Astrocyte (in vitro differentiated cells and primary cell): ENCODE results near the gene PHB1.

Source experiments
- EZH2 ChIP-seq: IDR thresholded peaks from 2 replicates; pipeline ENCODE4 v1.6.1; 2012; ENCODE audit warnings: mild to moderate bottlenecking, low read length, inconsistent platforms; ENCODE audit not compliant: insufficient read depth
- TF ChIP-seq, protein P1 (sequence below): IDR thresholded peaks from 2 replicates; pipeline ENCODE4 v1.5.1; 2011; ENCODE audit warnings: low read depth, mild to moderate bottlenecking, inconsistent platforms, low read length, moderate library complexity; ENCODE audit not compliant: insufficient read depth

- TF ChIP-seq, protein P1, sequence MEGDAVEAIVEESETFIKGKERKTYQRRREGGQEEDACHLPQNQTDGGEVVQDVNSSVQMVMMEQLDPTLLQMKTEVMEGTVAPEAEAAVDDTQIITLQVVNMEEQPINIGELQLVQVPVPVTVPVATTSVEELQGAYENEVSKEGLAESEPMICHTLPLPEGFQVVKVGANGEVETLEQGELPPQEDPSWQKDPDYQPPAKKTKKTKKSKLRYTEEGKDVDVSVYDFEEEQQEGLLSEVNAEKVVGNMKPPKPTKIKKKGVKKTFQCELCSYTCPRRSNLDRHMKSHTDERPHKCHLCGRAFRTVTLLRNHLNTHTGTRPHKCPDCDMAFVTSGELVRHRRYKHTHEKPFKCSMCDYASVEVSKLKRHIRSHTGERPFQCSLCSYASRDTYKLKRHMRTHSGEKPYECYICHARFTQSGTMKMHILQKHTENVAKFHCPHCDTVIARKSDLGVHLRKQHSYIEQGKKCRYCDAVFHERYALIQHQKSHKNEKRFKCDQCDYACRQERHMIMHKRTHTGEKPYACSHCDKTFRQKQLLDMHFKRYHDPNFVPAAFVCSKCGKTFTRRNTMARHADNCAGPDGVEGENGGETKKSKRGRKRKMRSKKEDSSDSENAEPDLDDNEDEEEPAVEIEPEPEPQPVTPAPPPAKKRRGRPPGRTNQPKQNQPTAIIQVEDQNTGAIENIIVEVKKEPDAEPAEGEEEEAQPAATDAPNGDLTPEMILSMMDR, result no peak
- TF ChIP-seq EZH2, result no peak
Measured at GRCh38 chr17:49447628-49448302, 33.1 kb upstream of the PHB1 start.
